KMS-11 (cell line): ENCODE measurements around the gene SLC29A3.

Experiments used
- H2AFZ ChIP-seq: fragments of 200-600 bp; sonication (generic); 2 replicates; pipeline ENCODE4 v1.6.1; 2016; ENCODE audit warnings: antibody characterized with exemption, mixed run types, low read depth
- H3K27ac ChIP-seq: fragments of 200-600 bp; sonication (generic); 2 replicates; pipeline ENCODE4 v1.6.1; 2016; ENCODE audit warnings: mild to moderate bottlenecking, mixed run types
- H3K27me3 ChIP-seq: fragments of 200-600 bp; sonication (generic); 2 replicates; pipeline ENCODE4 v1.6.1; 2017; ENCODE audit warnings: mild to moderate bottlenecking, low read depth, mixed run types, moderate library complexity; ENCODE audit not compliant: insufficient read depth
- H3K36me3 ChIP-seq: fragments of 200-600 bp; sonication (generic); 2 replicates; pipeline ENCODE4 v1.6.1; 2017; ENCODE audit warnings: mild to moderate bottlenecking, mixed run types; ENCODE audit not compliant: insufficient read depth
- H3K4me1 ChIP-seq: fragments of 200-600 bp; sonication (generic); 2 replicates; pipeline ENCODE4 v1.6.1; 2016; ENCODE audit warnings: mild to moderate bottlenecking, low read depth, mixed run types; ENCODE audit not compliant: poor library complexity, severe bottlenecking
- H3K4me2 ChIP-seq: fragments of 200-600 bp; sonication (generic); 2 replicates; pipeline ENCODE4 v1.7.0; 2016; ENCODE audit warnings: mild to moderate bottlenecking, mixed run types
- H3K4me3 ChIP-seq: fragments of 200-600 bp; sonication (generic); IDR thresholded peaks from 2 replicates; pipeline ENCODE4 v1.6.1; 2017; ENCODE audit warnings: low read depth, low read length, mixed read lengths; ENCODE audit not compliant: insufficient read depth
- H3K79me2 ChIP-seq: fragments of 200-600 bp; sonication (generic); 2 replicates; pipeline ENCODE4 v1.6.1; 2016; ENCODE audit warnings: low read depth, mixed run types; ENCODE audit not compliant: insufficient read depth
- H3K9ac ChIP-seq: fragments of 200-600 bp; sonication (generic); 2 replicates; pipeline ENCODE4 v1.6.1; 2016; ENCODE audit warnings: mild to moderate bottlenecking, mixed run types
- H4K20me1 ChIP-seq: fragments of 200-600 bp; sonication (generic); 2 replicates; pipeline ENCODE4 v1.6.1; 2016; ENCODE audit warnings: mild to moderate bottlenecking, mixed run types; ENCODE audit not compliant: insufficient read depth
- CTCF ChIP-seq: fragments of 200-600 bp; sonication (generic); conservative IDR thresholded peaks from 2 replicates; pipeline ENCODE4 v1.6.1; 2017; ENCODE audit warnings: low read depth, mild to moderate bottlenecking, antibody characterized with exemption, low read length, moderate library complexity, mixed read lengths

The SLC29A3 gene

GRCh38 chr10:71344154-71344925, 25.3 kb downstream of the SLC29A3 start:
- Histone ChIP-seq H3K27me3 (no peaks in the 10 kb centered on the region), H3K36me3 (no peaks in the 10 kb centered on the region), H3K9ac (no peak overlapping the region), H3K4me3 (no peak overlapping the region), H3K27ac (no peak overlapping the region), H3K4me1 (no peaks in the 10 kb centered on the region), H4K20me1 (no peaks in the 10 kb centered on the region), H3K4me2 (no peak overlapping the region), H3K79me2 (no peaks in the 10 kb centered on the region), H2AFZ (no peak overlapping the region)
- TF ChIP-seq CTCF: no peak

GRCh38 chr10:71344993-71345480, 26.0 kb downstream of the SLC29A3 start:
- no peak for TF ChIP-seq CTCF
- no peak overlapping the region for H2AFZ ChIP-seq
- H3K36me3 ChIP-seq: no peaks in the 10 kb centered on the region
- H3K27ac ChIP-seq: no peak overlapping the region
- H4K20me1 ChIP-seq: no peaks in the 10 kb centered on the region
- H3K4me1 ChIP-seq: no peaks in the 10 kb centered on the region
- no peak overlapping the region for H3K4me2 ChIP-seq
- no peak overlapping the region for H3K4me3 ChIP-seq
- H3K9ac ChIP-seq: no peak overlapping the region
- no peaks in the 10 kb centered on the region for H3K79me2 ChIP-seq
- no peaks in the 10 kb centered on the region for H3K27me3 ChIP-seq

GRCh38 chr10:71345694-71346093, 26.6 kb downstream of the SLC29A3 start:
- H3K79me2 ChIP-seq: no peaks in the 10 kb centered on the region
- H3K36me3 ChIP-seq: no peaks in the 10 kb centered on the region
- H3K9ac ChIP-seq: no peak overlapping the region
- no peak overlapping the region for H3K27ac ChIP-seq
- H3K4me2 ChIP-seq: no peak overlapping the region
- no peaks in the 10 kb centered on the region for H3K4me1 ChIP-seq
- no peak overlapping the region for H2AFZ ChIP-seq
- H3K4me3 ChIP-seq: no peak overlapping the region
- TF ChIP-seq CTCF: no peak
- no peaks in the 10 kb centered on the region for H4K20me1 ChIP-seq
- no peaks in the 10 kb centered on the region for H3K27me3 ChIP-seq

- H2AFZ ChIP-seq: no peak overlapping the region
- H3K36me3 ChIP-seq: no peaks in the 10 kb centered on the region
- H3K9ac ChIP-seq: no peak overlapping the region
- H3K27ac ChIP-seq: no peak overlapping the region
- no peaks in the 10 kb centered on the region for H3K79me2 ChIP-seq
- no peak for TF ChIP-seq CTCF
- no peaks in the 10 kb centered on the region for H3K4me1 ChIP-seq
- no peaks in the 10 kb centered on the region for H3K27me3 ChIP-seq
- no peak overlapping the region for H3K4me2 ChIP-seq
- H4K20me1 ChIP-seq: no peaks in the 10 kb centered on the region
- no peak overlapping the region for H3K4me3 ChIP-seq
These were observed 27.7 kb downstream of the SLC29A3 start for GRCh38 chr10:71346731-71347130.
